HG02981 (cell line): ENCODE data around the gene KRT33A.

ENCODE experiments used
- ATAC-seq: cut with Tn5 transposase; IDR thresholded peaks from one replicate; pipeline ENCODE4 v1.9.1; 2021; ENCODE audit warnings: mild to moderate bottlenecking, moderate library complexity; ENCODE audit not compliant: unreplicated experiment

Gene KRT33A

DNA sequence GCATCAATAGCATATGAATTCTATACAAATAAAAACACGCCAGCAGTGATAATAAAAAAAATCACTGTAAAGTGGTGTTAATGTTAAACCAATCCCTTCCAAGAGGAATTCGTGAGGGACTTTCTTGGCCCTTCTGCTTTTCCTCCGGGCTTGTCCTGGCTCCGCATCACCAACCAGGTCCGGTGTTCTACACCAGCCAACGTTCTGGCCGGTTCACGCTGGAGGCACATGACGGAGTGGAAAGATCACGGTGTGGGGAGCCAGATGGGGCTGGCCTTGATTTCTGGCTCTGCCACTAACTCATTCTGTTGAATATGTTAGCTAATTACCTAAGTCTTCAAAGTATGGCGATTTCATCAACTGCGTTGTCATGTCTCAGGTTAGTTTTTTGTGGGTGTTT is 46.5 kb downstream of the KRT33A start:
- no peak for ATAC-seq

DNA sequence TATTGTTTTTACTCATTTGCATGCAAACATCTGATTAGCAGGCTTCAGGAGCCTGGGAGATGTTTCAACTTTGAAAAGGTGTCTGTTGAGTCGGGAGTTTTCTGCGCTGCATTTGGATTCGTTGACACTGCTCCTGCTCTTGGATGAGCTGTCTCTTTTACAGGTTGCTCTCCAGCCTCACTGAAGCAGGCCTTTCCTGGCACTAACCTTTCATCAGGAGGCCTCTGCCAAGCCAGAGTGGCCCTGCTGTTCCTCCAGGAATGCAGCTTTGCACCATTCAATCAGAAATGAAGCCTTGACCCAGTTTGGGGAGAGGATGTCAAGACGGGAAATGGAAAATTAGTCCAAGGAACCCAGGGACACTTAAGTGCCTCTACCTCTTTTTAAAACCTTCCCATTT is 47.6 kb downstream of the KRT33A start:
- ATAC-seq = no peak

- no peak for ATAC-seq
These were observed 48.4 kb downstream of the KRT33A start, which contains the start of gene KRTAP29-1 for GRCh38 chr17:41301916-41302901. Gene KRTAP29-1 (minus strand): TSS chr17:41302851. CDS start chr17:41302851, 0 bp downstream.

DNA sequence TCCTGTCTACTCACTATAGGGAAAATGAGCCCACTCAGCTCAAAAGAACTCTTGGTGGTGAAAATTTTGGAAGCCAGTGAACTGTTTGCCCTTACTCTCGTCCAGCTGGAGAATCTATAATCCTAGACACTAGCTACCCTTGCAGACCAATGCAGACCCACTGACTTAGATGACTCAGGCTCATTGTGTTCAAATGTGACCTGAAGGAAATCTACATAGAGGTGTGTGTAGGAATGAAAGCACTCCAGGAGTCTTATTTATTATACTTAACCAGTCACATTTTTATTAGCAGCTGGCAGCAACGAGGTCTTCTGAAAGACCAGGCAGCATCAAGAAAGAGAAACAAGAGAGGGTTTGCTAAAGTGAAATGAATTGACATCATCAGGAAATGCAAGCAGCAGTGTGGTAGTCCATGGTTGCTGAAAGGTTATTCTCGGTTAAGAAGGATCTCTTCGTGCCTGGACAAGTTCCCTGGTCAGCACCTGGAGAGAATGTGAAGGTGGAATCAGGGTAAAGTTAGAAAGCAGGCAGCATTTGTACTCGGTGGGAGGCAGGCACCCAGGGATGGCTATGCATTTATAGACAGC is 49.3 kb downstream of the KRT33A start:
- ATAC-seq = no peak

DNA sequence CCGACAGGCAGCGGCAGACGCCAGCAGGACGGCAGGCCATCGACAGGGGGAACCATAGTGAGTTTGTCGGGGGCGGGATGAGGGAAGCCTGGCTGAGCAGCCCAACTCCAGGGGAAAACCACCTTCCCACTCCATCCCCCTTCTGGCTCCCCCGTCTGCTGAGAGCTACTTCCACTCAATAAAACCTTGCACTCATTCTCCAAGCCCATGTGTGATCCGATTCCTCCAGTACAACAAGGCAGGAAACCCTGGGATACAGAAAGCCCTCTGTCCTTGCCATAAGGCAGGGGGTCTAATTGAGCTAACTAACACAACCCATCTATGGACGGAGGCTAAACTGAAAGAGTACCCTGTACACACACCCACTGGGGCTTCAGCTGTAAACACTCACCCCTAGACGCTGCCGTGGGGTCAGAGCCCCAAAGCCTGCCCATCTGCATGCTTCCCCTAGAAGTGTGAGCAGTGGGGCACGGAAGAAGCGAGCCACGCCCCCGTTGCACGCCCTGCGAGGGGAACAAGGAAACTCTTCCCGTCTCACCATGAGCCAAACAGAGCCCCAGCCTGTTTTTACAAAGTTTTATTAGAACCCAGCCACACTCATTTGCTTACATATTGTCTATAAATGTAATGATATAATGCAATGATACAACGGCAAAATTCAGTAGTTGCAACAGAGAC is 52.0 kb downstream of the KRT33A start:
- ATAC-seq = no peak

DNA sequence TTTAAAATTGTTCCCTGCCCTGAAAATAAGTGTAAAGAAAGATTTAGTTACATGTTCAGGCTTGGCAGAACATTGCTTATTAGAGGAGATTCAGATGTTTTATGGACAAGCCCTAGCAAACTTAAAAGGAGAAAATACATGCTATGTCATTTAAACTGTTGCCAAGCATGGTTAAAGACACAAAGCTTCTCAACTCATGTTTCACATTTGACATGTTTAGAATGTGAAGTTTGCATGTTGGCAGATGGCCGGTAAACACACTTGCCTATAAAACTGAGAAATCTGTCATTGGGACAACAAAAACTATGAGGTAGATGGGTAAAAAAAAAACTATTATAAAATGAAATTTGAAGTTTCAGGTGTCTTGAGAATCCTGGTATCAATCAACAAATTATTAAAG is 53.8 kb downstream of the KRT33A start:
- ATAC-seq = no peak
